ENCODE data around the gene SYTL1.

The SYTL1 gene

GRCh38 chr1:27359822-27360158 is 18.0 kb downstream of the SYTL1 start:
- TF ChIP-seq SPI1 (IDR thresholded peaks at IDR 0.05; ENCODE audit: borderline replicate concordance, low read depth): no peak
- no peak for TF ChIP-seq CTCF (IDR thresholded peaks at IDR 0.05; ENCODE audit: insufficient read depth, low read length)
- no peak for TF ChIP-seq GABPA (IDR thresholded peaks at IDR 0.05; ENCODE audit: low read depth)
- no peak for TF ChIP-seq POLR2AphosphoS5 (IDR thresholded peaks at IDR 0.05; ENCODE audit: low read depth)
- no peak for TF ChIP-seq REST (IDR thresholded peaks at IDR 0.05; ENCODE audit: insufficient replicate concordance, low read depth)
- H3K27ac ChIP-seq (replicated peaks): no peak overlapping the region
- no peak overlapping the region for H3K4me3 ChIP-seq (replicated peaks; ENCODE audit: insufficient read depth, low read length)
- peaks cover 6% of the 10 kb centered on the region for H3K27me3 ChIP-seq (ENCODE audit: insufficient read depth, poor library complexity, severe bottlenecking)
- no peak for DNase-seq (ENCODE audit: low read depth in 1 of 2, low spot score in 1 of 2)

- DNase-seq (ENCODE audit: low read depth in 1 of 2, low spot score in 1 of 2): no peak
- Histone ChIP-seq H3K27me3 (ENCODE audit: insufficient read depth, poor library complexity, severe bottlenecking) (peaks cover 6% of the 10 kb centered on the region), H3K4me3 (replicated peaks; ENCODE audit: insufficient read depth, low read length) (peak overlapping the region; percentile 61)
These were observed 18.6 kb downstream of the SYTL1 start for GRCh38 chr1:27360159-27361043.

More at GRCh38 chr1:27360159-27361043, 18.6 kb downstream of the SYTL1 start:
- TF ChIP-seq REST (IDR thresholded peaks at IDR 0.05; ENCODE audit: insufficient replicate concordance, low read depth) (no peak), SPI1 (IDR thresholded peaks at IDR 0.05; ENCODE audit: borderline replicate concordance, low read depth) (no peak), CTCF (IDR thresholded peaks at IDR 0.05; ENCODE audit: insufficient read depth, low read length) (no peak), POLR2AphosphoS5 (IDR thresholded peaks at IDR 0.05; ENCODE audit: low read depth) (no peak), GABPA (IDR thresholded peaks at IDR 0.05; ENCODE audit: low read depth) (no peak)
- H3K27ac ChIP-seq (replicated peaks): no peak overlapping the region

Measured in HL-60 (cell line).